ENCODE measurements around the gene NIM1K. TPM values are rescaled to one million over a fixed set of nuclear protein-coding genes. Genes with fewer than 3 reads are reported as not detected.
A peak's percentile ranks its signal among the peaks of the same experiment; 100 is the strongest.

NIM1K gene
- total and polyA plus RNA-seq, 2 of the 13 experiments (the other 11 are each of a cell fraction or from before 2014, with no cell fraction given), result 0.04 TPM; not detected in 1

GRCh38 chr5:43230707-43231106 lies 38.7 kb downstream of the NIM1K start (continued):
- no peak for TF ChIP-seq KIAA2018 (CRISPR knock-in tag; IDR thresholded peaks at IDR 0.05; ENCODE audit: borderline replicate concordance)
- TF ChIP-seq KDM5A (IDR thresholded peaks at IDR 0.05; ENCODE audit: borderline replicate concordance, low read length), result no peak
- TF ChIP-seq SMAD9 (CRISPR knock-in tag; IDR thresholded peaks at IDR 0.05), result no peak

GRCh38 chr5:43231977-43232376 lies 40.0 kb downstream of the NIM1K start:
- TF ChIP-seq TFDP1 (CRISPR knock-in tag; IDR thresholded peaks at IDR 0.05; ENCODE audit: borderline replicate concordance), result no peak
- TF ChIP-seq EEA1 (CRISPR knock-in tag; IDR thresholded peaks at IDR 0.05; ENCODE audit: borderline replicate concordance), result no peak
- no peak for TF ChIP-seq KDM4B (CRISPR knock-in tag; IDR thresholded peaks at IDR 0.05)
- peak; percentile 23; the same call in 1 of the 2 replicates for TF ChIP-seq SMC3 (IDR thresholded peaks at IDR 0.05; ENCODE audit: low read length)
- peak; percentile 49 for TF ChIP-seq CTCF (CRISPR knock-in tag; IDR thresholded peaks at IDR 0.05)
- TF ChIP-seq BRF2 (CRISPR knock-in tag; IDR thresholded peaks at IDR 0.05), result no peak
- peak; percentile 47 for TF ChIP-seq STAG1 (CRISPR knock-in tag; IDR thresholded peaks at IDR 0.05)
- Histone ChIP-seq H4K20me1 (ENCODE audit: insufficient read depth, low read length) (no peaks in the 10 kb centered on the region), H3K4me2 (ENCODE audit: low read depth, low read length) (no peak overlapping the region), H3K4me3 (replicated peaks in 1 of 3; ENCODE audit: insufficient read depth in 1 of 3, low read depth in 2 of 3, low read length in 3 of 3) (no peak overlapping the region), H3K27ac (ENCODE audit: extremely low read length, insufficient read depth, low read length) (no peak overlapping the region), H3K4me1 (ENCODE audit: insufficient read depth, low read length) (no peaks in the 10 kb centered on the region), H2AFZ (ENCODE audit: low read length) (no peak overlapping the region), H3K79me2 (ENCODE audit: insufficient read depth, low read length) (no peaks in the 10 kb centered on the region), H3K36me3 (replicated peaks in 1 of 2; ENCODE audit: control insufficient read depth in 1 of 2, insufficient read depth in 2 of 2, low read length in 2 of 2) (no peaks in the 10 kb centered on the region), H3K27me3 (ENCODE audit: control insufficient read depth in 1 of 2, insufficient read depth in 2 of 2, low read length in 2 of 2) (no peaks in the 10 kb centered on the region), H3K9ac (ENCODE audit: insufficient read depth, low read depth, low read length) (no peak overlapping the region), H3K9me3 (ENCODE audit: low read length) (no peaks in the 10 kb centered on the region)
- POLR2A ChIA-PET, result no interaction called here
- intact Hi-C loops (cut with micrococcal nuclease; ENCODE audit: unreplicated experiment) (no loop called here), in situ Hi-C loops (cut with HindIII; ENCODE audit: extremely low pct_ligation_motif_present, low pct_unique_long_range_greater_than_20kb) (no loop called here)
- FAIRE-seq, result no peak
- no TSS peak for BruUV-seq (replicated peaks)
- no peak for DNase-seq (ENCODE audit: low spot score)
- 69% methylated on average over 2 of the region's 3 CpGs for WGBS (ENCODE audit: low lambda C conversion rate)
- ATAC-seq, result peak; percentile 48
- CTCF ChIA-PET (ENCODE audit: low intra/inter-chr PET ratio, low total read pairs), result no interaction called here
